Activated T-cell treated with anti-CD3 and anti-CD28 coated beads, Interleukin-2, amount 50 U/mL, for 4 hours (primary cell): ENCODE data around the gene RABGGTA. TPM values are rescaled to one million over a fixed set of nuclear protein-coding genes. Genes with fewer than 3 reads are reported as not detected.

Experiments used
- ATAC-seq, 2 donors: fragments of 200-7000 bp; cut with Tn5 transposase; one replicate each; pipeline ENCODE4 v1.10.0; 2021
- DNase-seq: peaks from one replicate; pipeline ENCODE4 v3.0.0-alpha.2; 2020
- H3K27me3 Mint-ChIP-seq: one replicate; pipeline ENCODE4 v1.8.0; 2021; ENCODE audit warnings: low read depth, mixed read lengths
- H3K36me3 Mint-ChIP-seq: one replicate; pipeline ENCODE4 v1.8.0; 2022; ENCODE audit warnings: mixed read lengths; ENCODE audit not compliant: insufficient read depth
- H3K4me1 Mint-ChIP-seq: one replicate; pipeline ENCODE4 v1.8.0; 2021; ENCODE audit warnings: low read depth, mixed read lengths
- H3K4me3 Mint-ChIP-seq: one replicate; pipeline ENCODE4 v1.8.0; 2021; ENCODE audit warnings: mild to moderate bottlenecking, moderate library complexity, mixed read lengths
- H3K9me3 Mint-ChIP-seq: one replicate; pipeline ENCODE4 v1.8.0; 2021; ENCODE audit warnings: mixed read lengths
- total RNA-seq, 3 donors: library from RNA; stranded (reverse); gene quantifications; one replicate each; pipeline ENCODE4 v1.2.1, GENCODE V29; 2021

Gene RABGGTA, protein sequence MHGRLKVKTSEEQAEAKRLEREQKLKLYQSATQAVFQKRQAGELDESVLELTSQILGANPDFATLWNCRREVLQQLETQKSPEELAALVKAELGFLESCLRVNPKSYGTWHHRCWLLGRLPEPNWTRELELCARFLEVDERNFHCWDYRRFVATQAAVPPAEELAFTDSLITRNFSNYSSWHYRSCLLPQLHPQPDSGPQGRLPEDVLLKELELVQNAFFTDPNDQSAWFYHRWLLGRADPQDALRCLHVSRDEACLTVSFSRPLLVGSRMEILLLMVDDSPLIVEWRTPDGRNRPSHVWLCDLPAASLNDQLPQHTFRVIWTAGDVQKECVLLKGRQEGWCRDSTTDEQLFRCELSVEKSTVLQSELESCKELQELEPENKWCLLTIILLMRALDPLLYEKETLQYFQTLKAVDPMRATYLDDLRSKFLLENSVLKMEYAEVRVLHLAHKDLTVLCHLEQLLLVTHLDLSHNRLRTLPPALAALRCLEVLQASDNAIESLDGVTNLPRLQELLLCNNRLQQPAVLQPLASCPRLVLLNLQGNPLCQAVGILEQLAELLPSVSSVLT
- total RNA-seq: 10 to 100 TPM; 52.2 to 58.8 (median 53.4) TPM

DNA sequence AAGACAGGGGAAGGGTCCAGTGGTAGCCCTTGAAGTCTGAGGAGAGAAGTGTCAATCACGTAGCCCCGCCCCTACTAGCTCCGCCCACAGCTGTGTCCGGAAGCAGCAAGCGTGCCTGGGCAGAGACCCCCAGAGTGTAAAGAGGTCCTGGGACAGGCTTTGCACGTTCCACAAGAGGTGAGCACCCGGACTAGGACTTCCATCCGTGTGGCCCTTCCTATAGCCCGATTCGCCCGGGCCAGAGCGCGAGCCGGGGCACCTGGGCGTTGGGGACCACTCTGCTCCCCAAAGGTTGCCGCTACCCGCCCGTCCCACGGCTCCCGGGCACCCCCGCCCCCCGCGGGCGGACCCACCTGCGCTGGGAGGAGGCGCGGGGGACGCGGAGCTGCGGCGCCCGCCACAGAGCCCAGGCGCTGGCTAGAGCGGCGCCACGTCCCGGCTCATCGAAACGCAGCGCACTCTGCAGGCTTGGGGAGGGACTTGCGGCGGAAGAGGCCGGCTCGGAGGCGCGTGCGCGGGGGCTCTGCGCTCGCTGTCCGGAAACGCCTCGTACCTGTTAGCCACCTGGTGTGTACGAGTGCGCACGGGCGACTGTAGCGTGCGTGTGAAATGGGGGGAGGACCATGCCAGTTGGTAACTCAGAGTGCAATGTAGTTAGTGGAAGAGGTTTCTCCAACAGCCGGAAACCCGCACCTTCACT lies at the start of gene RABGGTA:
Gene RABGGTA (minus strand): TSS at position 464 of the 700 bp plus-strand sequence. CDS start 482 bp downstream, outside the sequence.
- DNase-seq: peak; percentile 86
- Mint-ChIP-seq H3K9me3 (no peaks in the 10 kb centered on the region), H3K4me3 (peak within 1 kb of the TSS; percentile 88), H3K4me1 (peaks cover 41% of the 10 kb centered on the region), H3K36me3 (peaks cover 13% of the 10 kb centered on the region), H3K27me3 (no peaks in the 10 kb centered on the region)
- peak; percentile 93 to 94 for ATAC-seq

DNA sequence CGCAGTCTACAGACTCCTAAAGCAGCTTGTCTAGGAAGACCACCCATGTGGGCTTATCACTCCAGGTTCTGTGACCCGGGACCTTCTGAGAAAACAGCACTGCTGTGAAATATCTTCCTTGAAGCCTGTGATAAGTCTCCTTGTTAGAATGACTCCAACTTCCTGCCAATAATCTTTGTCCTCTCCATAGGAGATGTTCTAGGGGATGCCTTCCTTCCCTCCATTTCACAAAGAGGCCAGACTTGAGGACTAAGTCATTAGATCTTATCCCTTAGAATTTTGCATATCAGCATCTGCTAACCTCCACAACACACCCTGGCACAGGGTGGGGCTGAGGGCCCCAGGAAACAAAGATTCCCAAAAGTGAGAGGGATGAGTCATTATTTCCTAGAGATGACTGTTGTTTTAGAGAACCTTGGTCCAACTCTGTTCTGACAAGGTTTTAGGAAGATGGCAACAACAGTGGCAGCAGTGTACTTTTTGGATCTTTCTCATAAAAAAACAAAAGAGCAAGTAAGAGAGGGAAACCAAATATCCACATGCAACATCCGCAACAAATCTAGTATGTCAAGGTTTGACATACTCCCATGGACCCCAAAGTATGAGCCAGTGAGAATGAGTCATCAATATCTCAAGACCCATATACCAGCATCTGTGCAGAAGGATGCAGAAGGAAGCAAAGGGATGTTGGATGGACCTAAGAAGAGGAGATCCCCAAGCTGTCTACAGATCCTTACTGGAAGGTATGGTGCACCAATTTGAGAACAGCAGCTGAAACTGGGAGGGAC lies 45.9 kb upstream of the RABGGTA start:
- H3K27me3 Mint-ChIP-seq: no peaks in the 10 kb centered on the region
- no peak overlapping the region for H3K4me3 Mint-ChIP-seq
- H3K36me3 Mint-ChIP-seq: no peaks in the 10 kb centered on the region
- peaks cover 41% of the 10 kb centered on the region for H3K4me1 Mint-ChIP-seq
- no peaks in the 10 kb centered on the region for H3K9me3 Mint-ChIP-seq
- DNase-seq (no peak), ATAC-seq (peak; percentile 42 to 47)

DNA sequence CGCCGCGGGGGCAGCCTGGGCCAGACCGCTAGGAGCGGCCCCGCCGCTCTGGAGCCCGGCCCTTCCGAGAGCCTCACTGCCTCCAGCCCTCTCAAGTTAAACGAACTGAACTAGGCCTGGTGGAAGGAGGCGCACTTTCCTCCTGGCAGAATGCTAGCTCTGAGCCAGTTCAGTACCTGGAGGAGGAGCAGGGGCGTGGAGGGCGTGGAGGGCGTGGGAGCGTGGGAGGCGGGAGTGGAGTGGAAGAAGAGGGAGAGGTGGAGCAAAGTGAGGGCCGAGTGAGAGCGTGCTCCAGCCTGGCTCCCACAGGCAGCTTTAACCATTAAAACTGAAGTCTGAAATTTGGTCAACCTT lies 45.2 kb upstream of the RABGGTA start:
- no peaks in the 10 kb centered on the region for H3K27me3 Mint-ChIP-seq
- H3K36me3 Mint-ChIP-seq: no peaks in the 10 kb centered on the region
- DNase-seq (no peak), ATAC-seq (no peak)
- H3K4me1 Mint-ChIP-seq: peaks cover 49% of the 10 kb centered on the region
- no peak overlapping the region for H3K4me3 Mint-ChIP-seq
- no peaks in the 10 kb centered on the region for H3K9me3 Mint-ChIP-seq

DNA sequence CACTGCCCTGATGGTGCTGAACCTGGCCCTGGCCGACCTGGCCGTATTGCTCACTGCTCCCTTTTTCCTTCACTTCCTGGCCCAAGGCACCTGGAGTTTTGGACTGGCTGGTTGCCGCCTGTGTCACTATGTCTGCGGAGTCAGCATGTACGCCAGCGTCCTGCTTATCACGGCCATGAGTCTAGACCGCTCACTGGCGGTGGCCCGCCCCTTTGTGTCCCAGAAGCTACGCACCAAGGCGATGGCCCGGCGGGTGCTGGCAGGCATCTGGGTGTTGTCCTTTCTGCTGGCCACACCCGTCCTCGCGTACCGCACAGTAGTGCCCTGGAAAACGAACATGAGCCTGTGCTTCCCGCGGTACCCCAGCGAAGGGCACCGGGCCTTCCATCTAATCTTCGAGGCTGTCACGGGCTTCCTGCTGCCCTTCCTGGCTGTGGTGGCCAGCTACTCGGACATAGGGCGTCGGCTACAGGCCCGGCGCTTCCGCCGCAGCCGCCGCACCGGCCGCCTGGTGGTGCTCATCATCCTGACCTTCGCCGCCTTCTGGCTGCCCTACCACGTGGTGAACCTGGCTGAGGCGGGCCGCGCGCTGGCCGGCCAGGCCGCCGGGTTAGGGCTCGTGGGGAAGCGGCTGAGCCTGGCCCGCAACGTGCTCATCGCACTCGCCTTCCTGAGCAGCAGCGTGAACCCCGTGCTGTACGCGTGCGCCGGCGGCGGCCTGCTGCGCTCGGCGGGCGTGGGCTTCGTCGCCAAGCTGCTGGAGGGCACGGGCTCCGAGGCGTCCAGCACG lies 44.6 kb upstream of the RABGGTA start:
- no peak overlapping the region for H3K4me3 Mint-ChIP-seq
- ATAC-seq: no peak

DNA sequence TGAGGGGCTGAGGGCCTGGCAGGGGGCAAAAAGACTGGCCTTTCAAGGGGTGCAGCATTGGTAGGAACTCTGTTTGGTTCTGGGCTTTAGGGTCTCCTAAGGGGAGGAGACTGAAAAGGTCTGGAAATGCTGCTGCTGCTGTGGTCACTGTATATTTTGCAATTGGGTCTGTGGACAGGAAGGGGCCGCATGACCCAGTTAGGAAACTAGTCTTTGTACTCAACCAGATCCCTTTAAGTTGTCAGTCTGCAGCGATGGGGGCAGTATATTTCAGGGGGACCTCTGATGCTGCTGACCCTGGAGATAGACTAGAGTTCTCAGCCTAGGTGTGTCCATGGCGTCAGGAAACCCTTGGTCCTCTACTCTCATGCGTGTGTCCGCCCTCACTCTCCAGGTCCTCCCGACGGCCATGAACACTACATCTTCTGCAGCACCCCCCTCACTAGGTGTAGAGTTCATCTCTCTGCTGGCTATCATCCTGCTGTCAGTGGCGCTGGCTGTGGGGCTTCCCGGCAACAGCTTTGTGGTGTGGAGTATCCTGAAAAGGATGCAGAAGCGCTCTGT lies 43.9 kb upstream of the RABGGTA start:
- H3K4me1 Mint-ChIP-seq: peaks cover 54% of the 10 kb centered on the region
- no peak overlapping the region for H3K4me3 Mint-ChIP-seq
- no peaks in the 10 kb centered on the region for H3K27me3 Mint-ChIP-seq

More for the DNA sequence above, 44.6 kb upstream of the RABGGTA start:
- H3K27me3 Mint-ChIP-seq: no peaks in the 10 kb centered on the region
- DNase-seq: no peak
- H3K9me3 Mint-ChIP-seq: no peaks in the 10 kb centered on the region
- H3K4me1 Mint-ChIP-seq: peaks cover 51% of the 10 kb centered on the region
- H3K36me3 Mint-ChIP-seq: no peaks in the 10 kb centered on the region

DNA sequence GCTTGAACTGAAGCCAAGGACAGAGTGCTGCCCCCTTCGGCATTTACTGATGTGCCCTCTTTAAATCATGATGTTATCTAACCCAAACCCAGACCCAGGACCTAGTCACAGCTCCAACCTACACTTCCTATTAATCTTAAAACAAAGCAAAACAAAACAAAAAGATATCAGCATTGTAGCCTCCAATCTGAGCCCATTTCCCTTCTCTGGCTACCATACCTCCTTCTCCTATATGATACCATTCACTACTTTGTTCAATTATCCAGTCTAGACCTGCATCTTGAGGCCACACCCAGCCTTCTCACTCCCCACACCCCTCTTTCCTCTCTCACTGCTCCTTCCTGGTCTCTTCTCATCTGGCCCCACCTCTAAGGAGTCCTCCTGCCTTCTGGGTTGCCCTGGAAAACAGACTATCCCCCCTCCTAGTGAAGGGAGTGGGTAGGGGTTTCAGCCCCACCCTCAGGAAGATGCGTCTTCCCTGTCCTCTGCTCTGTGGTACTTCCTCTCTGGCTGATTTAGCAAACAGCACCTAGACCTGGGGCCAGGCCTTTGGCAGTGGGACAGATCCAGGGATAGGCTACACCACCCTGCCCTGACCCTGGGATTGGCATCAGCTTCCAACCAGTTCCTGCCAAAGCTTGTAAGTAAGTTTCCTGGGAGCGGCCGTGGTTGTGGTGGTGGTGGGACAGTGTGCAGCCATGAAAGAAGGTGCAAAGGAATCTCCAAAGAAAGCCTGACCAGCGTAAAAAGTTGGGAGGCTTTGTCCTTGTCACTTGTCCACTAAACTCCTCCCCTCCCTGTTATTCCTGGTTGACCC lies 43.2 kb upstream of the RABGGTA start:
- Mint-ChIP-seq H3K27me3 (no peaks in the 10 kb centered on the region), H3K9me3 (no peaks in the 10 kb centered on the region), H3K4me1 (peaks cover 61% of the 10 kb centered on the region), H3K36me3 (no peaks in the 10 kb centered on the region), H3K4me3 (peak overlapping the region; percentile 25)
- ATAC-seq (no peak), DNase-seq (no peak)

More for the DNA sequence above, 43.9 kb upstream of the RABGGTA start:
- no peaks in the 10 kb centered on the region for H3K36me3 Mint-ChIP-seq
- no peaks in the 10 kb centered on the region for H3K9me3 Mint-ChIP-seq
- DNase-seq: no peak
- no peak for ATAC-seq

DNA sequence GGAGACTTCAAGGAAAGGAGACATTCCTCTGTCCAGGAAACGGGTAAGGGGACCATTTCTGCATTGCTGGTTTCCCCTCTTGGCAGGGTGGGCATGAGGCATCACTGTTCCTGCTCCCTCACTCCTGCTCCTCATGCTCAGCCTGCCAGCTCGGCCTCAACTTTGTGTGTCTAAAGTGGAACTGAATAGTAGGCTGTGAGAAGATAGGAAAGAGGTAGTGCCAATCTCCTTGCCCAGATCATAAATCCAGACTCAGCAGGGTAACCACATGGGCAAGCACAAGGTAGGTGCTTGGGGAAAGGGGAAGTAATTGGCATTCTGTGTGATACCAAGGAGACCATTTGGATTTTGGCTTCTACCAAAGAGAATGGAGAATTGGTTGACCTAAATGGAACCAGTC lies 42.5 kb upstream of the RABGGTA start:
- H3K4me3 Mint-ChIP-seq: peak overlapping the region; percentile 25
- H3K9me3 Mint-ChIP-seq: no peaks in the 10 kb centered on the region
- peaks cover 66% of the 10 kb centered on the region for H3K4me1 Mint-ChIP-seq
- no peaks in the 10 kb centered on the region for H3K27me3 Mint-ChIP-seq
- H3K36me3 Mint-ChIP-seq: no peaks in the 10 kb centered on the region
- DNase-seq (no peak), ATAC-seq (no peak)

DNA sequence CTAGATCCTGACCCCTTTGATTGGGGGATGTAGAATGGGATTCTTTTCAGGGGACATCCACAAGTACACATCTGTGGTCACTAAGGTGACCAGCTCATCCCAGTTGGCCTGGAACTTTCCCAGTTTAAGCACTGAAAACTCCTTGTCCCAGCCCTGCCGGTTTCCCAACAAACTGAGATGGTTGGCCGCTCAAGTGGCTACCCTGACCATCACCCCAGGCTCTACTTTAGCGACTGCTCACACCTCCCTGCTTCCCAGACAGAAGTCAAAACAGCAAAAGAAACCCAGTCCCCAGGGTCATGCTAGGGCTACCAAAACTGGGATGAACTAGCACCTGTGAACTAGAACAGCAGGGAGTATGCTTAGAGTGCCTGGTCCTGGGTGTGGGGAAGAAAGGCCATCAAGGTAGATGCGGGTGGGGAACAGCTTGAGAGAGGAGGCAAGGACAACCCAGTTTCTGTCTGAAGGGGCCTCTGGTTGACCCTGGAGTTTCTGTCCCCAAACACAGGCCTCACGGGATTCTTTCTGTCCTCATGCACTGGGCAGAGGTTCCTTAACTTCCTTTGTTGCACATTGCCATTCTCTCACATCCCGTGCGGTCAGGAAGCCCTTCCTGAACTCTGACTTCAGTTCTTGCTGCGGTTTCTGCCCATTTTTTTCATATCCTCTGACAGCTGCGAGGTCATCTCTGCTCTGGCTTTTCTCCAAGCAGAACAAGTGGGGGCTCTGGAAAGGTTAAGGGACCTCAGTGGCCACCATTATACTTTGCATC lies 41.5 kb upstream of the RABGGTA start:
- ATAC-seq (no peak), DNase-seq (no peak)
- no peaks in the 10 kb centered on the region for H3K27me3 Mint-ChIP-seq
- peak overlapping the region; percentile 79 for H3K4me3 Mint-ChIP-seq
- H3K9me3 Mint-ChIP-seq: no peaks in the 10 kb centered on the region
- peaks cover 3% of the 10 kb centered on the region for H3K36me3 Mint-ChIP-seq
- H3K4me1 Mint-ChIP-seq: peaks cover 75% of the 10 kb centered on the region

DNA sequence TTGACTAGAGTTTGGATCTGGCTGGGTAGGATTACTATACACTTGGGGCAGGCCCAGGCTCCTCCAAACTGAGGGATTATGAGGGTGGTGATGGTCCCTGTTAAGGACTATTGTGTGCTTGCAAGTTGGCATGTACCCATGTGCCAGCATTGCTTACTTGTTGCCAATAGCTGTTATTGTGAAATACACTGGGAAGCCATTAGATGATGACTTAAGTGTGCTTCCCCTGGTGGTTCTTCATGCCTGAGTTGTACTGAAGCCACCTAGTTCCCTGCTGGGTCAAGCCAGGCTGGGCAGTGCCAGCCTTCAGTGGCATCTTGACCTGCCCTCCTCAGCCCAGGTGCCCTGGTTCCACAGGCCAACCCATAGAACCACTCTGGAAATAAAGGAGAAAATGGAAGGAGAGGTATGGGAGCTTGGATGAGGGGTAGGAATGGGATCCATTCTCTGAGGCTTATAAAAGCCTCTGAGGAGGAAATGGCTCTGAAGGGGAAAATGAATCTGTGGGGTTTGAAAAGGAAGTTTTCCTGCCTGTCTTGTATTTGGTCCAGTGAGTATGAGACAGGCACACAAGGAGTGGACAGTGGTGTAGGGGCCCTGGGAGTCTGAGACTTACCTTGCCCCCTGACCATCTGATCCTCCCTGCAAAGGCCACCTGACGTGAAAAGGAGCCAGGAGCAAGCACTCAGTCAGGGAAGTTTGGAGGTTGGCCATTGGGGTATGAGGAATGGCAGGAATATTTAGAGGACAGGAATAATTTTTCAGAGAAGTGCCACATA lies 40.6 kb upstream of the RABGGTA start:
- H3K27me3 Mint-ChIP-seq: no peaks in the 10 kb centered on the region
- H3K36me3 Mint-ChIP-seq: peaks cover 8% of the 10 kb centered on the region
- no peaks in the 10 kb centered on the region for H3K9me3 Mint-ChIP-seq
- ATAC-seq: no peak
- peak overlapping the region; percentile 79 for H3K4me3 Mint-ChIP-seq
- peaks cover 77% of the 10 kb centered on the region for H3K4me1 Mint-ChIP-seq
- DNase-seq: no peak

DNA sequence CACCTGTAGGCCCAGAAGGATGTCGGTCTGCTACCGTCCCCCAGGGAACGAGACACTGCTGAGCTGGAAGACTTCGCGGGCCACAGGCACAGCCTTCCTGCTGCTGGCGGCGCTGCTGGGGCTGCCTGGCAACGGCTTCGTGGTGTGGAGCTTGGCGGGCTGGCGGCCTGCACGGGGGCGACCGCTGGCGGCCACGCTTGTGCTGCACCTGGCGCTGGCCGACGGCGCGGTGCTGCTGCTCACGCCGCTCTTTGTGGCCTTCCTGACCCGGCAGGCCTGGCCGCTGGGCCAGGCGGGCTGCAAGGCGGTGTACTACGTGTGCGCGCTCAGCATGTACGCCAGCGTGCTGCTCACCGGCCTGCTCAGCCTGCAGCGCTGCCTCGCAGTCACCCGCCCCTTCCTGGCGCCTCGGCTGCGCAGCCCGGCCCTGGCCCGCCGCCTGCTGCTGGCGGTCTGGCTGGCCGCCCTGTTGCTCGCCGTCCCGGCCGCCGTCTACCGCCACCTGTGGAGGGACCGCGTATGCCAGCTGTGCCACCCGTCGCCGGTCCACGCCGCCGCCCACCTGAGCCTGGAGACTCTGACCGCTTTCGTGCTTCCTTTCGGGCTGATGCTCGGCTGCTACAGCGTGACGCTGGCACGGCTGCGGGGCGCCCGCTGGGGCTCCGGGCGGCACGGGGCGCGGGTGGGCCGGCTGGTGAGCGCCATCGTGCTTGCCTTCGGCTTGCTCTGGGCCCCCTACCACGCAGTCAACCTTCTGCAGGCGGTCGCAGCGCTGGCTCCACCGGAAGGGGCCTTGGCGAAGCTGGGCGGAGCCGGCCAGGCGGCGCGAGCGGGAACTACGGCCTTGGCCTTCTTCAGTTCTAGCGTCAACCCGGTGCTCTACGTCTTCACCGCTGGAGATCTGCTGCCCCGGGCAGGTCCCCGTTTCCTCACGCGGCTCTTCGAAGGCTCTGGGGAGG lies 39.5 kb upstream of the RABGGTA start, which contains the start of gene LTB4R:
Gene LTB4R (plus strand): TSS at position 857 of the 959 bp plus-strand sequence. CDS start 4,150 bp downstream, outside the sequence.
- ATAC-seq: peak; percentile 86 to 88
- Mint-ChIP-seq H3K4me3 (peak within 1 kb of the TSS; percentile 79), H3K27me3 (no peaks in the 10 kb centered on the region), H3K4me1 (peaks cover 77% of the 10 kb centered on the region), H3K9me3 (no peaks in the 10 kb centered on the region), H3K36me3 (peaks cover 13% of the 10 kb centered on the region)
- peak; percentile 45 for DNase-seq

DNA sequence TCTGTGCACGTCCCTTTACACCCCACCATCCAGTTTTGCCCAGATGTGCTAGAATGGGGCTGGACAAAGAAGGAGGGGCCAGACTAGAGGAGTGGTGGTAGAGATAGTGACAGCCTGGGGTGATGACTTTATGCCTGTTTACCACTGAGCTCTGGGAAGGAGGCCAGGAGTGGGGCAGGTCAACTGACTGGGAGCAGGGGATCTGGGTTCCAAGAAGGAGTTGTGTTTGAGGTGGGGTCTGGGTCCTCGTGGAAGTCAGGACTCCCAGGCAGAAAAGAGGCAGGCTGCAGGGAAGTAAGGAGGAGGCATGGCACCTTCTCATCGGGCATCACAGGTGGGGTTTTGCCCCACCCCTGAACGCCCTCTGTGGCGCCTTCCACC lies 38.9 kb upstream of the RABGGTA start:
- DNase-seq (no peak), ATAC-seq (no peak)
- Mint-ChIP-seq H3K9me3 (no peaks in the 10 kb centered on the region), H3K4me3 (peak overlapping the region; percentile 79), H3K27me3 (no peaks in the 10 kb centered on the region), H3K36me3 (peaks cover 19% of the 10 kb centered on the region), H3K4me1 (peaks cover 73% of the 10 kb centered on the region)
